Smooth muscle cell (in vitro differentiated cells): ENCODE measurements around the gene PKP3. TPM values are rescaled to one million over a fixed set of nuclear protein-coding genes. Genes with fewer than 3 reads are reported as not detected.

ENCODE experiments used
- DNase-seq: peaks from one replicate; lab custom pipeline; 2025; ENCODE audit not compliant: unreplicated experiment; lab: John Stamatoyannopoulos, UW
- H2AFZ ChIP-seq: fragments of 200-600 bp; sonication (generic); 2 replicates; pipeline ENCODE4 v1.6.0; 2016; ENCODE audit warnings: antibody characterized with exemption, low read depth, mild to moderate bottlenecking
- H3F3A ChIP-seq: fragments of 200-600 bp; sonication (generic); 2 replicates; pipeline ENCODE4 v1.6.0; 2017; ENCODE audit warnings: antibody characterized with exemption, low read depth
- H3K27ac ChIP-seq: fragments of 200-600 bp; sonication (generic); 2 replicates; pipeline ENCODE4 v1.5.1; 2016; ENCODE audit warnings: low read depth, mild to moderate bottlenecking
- H3K27me3 ChIP-seq: fragments of 200-600 bp; sonication (generic); 2 replicates; pipeline ENCODE4 v1.6.1; 2016; ENCODE audit warnings: low read depth, mild to moderate bottlenecking
- H3K36me3 ChIP-seq: fragments of 200-600 bp; sonication (generic); 2 replicates; pipeline ENCODE4 v1.5.1; 2016; ENCODE audit warnings: low read depth
- H3K4me1 ChIP-seq: fragments of 200-600 bp; sonication (generic); 2 replicates; pipeline ENCODE4 v1.5.1; 2016; ENCODE audit warnings: low read depth
- H3K4me2 ChIP-seq: fragments of 200-600 bp; sonication (generic); 2 replicates; pipeline ENCODE4 v1.6.0; 2016; ENCODE audit warnings: mild to moderate bottlenecking
- H3K4me3 ChIP-seq: fragments of 200-600 bp; sonication (generic); 2 replicates; pipeline ENCODE4 v1.5.1; 2016; ENCODE audit warnings: mild to moderate bottlenecking
- H3K79me2 ChIP-seq: fragments of 200-600 bp; sonication (generic); 2 replicates; pipeline ENCODE4 v1.6.0; 2016; ENCODE audit warnings: low read depth, mild to moderate bottlenecking
- H3K9ac ChIP-seq: fragments of 200-600 bp; sonication (generic); 2 replicates; pipeline ENCODE4 v1.6.0; 2016; ENCODE audit warnings: low read depth
- H3K9me3 ChIP-seq: fragments of 200-600 bp; sonication (generic); replicated peaks from 2 replicates; pipeline ENCODE4 v1.5.1; 2016; ENCODE audit warnings: low read depth
- H4K20me1 ChIP-seq: fragments of 200-600 bp; sonication (generic); 2 replicates; pipeline ENCODE4 v1.6.0; 2016; ENCODE audit warnings: low read depth
- WGBS: methylation state at CpG from one replicate; pipeline ENCODE4 v1.1.7; 2016; ENCODE audit warnings: low lambda C conversion rate; 5-methylcytosine and 5-hydroxymethylcytosine counted together
- polyA plus RNA-seq: library from polyadenylated mRNA; unstranded; fragments of >200 nt; fragmentation: Nextera tagmentation; extraction: Ambion mirVana; gene quantifications from 2 replicates; pipeline ENCODE4 v1.2.1, GENCODE V29; 2016
- total RNA-seq: library from RNA; depleted of rRNA; stranded (reverse); fragments of >200 nt; gene quantifications from 2 replicates; pipeline ENCODE4 v1.2.3, GENCODE V29; 2014
- TF ChIP-seq, protein P1 (sequence below): fragments of 200-600 bp; sonication (generic); IDR thresholded peaks from 2 replicates; pipeline ENCODE4 v1.5.1; 2017; ENCODE audit warnings: borderline replicate concordance, mild to moderate bottlenecking, antibody characterized with exemption; ENCODE audit not compliant: insufficient read depth, poor library complexity, severe bottlenecking

PKP3 gene
- total and polyA plus RNA-seq, 2 experiments from 2014 or later, result 24.6 to 61.2 TPM

DNA sequence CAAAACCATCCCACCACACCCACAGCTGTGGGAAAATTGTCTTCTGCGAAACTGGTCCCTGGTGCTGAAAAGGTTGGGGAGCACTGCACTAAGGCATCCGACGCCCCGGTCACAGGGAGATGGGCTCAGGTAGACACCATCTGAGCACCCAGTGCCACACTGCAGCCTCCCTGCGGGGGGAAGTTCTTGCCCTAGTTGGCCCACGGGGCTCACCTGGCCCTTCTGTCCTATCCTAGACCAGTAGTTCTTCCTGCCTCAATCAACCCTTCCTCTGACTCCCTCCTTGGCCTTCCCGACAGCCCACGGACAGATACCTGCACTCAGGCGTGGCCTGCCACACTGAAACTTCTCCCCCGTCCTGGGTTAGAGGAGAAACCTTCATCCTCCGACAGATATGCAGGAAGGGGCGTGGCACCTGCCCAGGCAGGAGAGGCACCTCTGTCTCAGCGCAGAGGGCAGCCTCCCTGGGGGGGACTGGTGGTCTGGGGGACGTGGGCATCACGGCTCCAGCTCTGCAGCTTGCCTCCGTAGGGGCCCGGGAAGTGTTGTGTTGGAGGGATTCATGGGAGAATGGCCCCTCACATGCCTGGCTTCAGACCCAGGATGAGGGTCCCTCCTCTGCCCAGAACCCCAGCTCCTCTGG is 43.3 kb downstream of the PKP3 start:
- H3K4me2 ChIP-seq, result no peak overlapping the region
- no peaks in the 10 kb centered on the region for H3F3A ChIP-seq
- no peaks in the 10 kb centered on the region for H3K27me3 ChIP-seq
- H3K27ac ChIP-seq, result no peak overlapping the region
- TF ChIP-seq, protein P1, sequence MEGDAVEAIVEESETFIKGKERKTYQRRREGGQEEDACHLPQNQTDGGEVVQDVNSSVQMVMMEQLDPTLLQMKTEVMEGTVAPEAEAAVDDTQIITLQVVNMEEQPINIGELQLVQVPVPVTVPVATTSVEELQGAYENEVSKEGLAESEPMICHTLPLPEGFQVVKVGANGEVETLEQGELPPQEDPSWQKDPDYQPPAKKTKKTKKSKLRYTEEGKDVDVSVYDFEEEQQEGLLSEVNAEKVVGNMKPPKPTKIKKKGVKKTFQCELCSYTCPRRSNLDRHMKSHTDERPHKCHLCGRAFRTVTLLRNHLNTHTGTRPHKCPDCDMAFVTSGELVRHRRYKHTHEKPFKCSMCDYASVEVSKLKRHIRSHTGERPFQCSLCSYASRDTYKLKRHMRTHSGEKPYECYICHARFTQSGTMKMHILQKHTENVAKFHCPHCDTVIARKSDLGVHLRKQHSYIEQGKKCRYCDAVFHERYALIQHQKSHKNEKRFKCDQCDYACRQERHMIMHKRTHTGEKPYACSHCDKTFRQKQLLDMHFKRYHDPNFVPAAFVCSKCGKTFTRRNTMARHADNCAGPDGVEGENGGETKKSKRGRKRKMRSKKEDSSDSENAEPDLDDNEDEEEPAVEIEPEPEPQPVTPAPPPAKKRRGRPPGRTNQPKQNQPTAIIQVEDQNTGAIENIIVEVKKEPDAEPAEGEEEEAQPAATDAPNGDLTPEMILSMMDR, result no peak
- no peak overlapping the region for H3K9ac ChIP-seq
- no peaks in the 10 kb centered on the region for H3K36me3 ChIP-seq
- no peaks in the 10 kb centered on the region for H3K79me2 ChIP-seq
- no peaks in the 10 kb centered on the region for H3K9me3 ChIP-seq
- H4K20me1 ChIP-seq, result no peaks in the 10 kb centered on the region
- H3K4me3 ChIP-seq, result no peak overlapping the region
- DNase-seq, result no peak
- 88% methylated on average over 17 of the region's 17 CpGs for WGBS
- no peaks in the 10 kb centered on the region for H3K4me1 ChIP-seq
- no peak overlapping the region for H2AFZ ChIP-seq

DNA sequence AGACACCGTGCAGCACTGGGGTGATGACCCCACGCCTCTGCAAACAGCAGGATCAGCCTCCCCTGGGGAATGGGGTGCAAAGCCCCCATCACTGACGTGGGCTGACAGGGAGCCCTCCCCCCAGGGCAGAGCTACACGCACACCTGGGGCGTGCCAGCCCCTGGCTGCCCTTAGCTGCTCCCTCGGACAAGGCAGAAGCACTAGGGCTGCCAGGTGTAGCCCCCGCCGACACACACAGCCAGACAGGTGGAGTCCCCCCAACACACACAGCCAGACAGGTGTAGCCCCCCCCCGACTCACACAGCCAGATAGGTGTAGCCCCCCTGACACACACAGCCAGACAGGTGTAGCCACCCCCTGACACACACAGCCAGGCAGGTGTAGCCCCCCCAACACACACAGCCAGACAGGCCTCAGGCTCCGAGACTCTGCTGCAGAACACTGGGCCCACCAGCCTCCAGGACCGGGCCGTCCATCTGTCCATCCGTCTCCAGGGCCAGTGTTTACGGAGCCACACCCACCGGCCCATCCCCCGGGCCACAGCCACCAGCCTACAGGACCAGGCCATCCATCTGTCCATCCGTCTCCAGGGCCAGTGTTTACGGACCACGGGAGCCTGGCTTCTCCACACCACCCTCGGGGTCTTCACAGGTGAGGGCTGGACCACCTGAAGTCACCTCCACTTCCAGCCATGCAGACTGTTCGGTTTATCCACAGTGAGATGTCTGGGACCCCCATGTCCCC is 44.3 kb downstream of the PKP3 start:
- Histone ChIP-seq H3K9ac (no peak overlapping the region), H3F3A (no peaks in the 10 kb centered on the region), H3K4me1 (no peaks in the 10 kb centered on the region), H3K4me2 (no peak overlapping the region), H3K9me3 (no peaks in the 10 kb centered on the region), H2AFZ (no peak overlapping the region), H4K20me1 (no peaks in the 10 kb centered on the region), H3K4me3 (no peak overlapping the region), H3K27me3 (no peaks in the 10 kb centered on the region), H3K27ac (no peak overlapping the region), H3K36me3 (no peaks in the 10 kb centered on the region), H3K79me2 (no peaks in the 10 kb centered on the region)
- TF ChIP-seq, protein P1, result no peak
- 91% methylated on average over 21 of the region's 21 CpGs for WGBS
- DNase-seq, result no peak

DNA sequence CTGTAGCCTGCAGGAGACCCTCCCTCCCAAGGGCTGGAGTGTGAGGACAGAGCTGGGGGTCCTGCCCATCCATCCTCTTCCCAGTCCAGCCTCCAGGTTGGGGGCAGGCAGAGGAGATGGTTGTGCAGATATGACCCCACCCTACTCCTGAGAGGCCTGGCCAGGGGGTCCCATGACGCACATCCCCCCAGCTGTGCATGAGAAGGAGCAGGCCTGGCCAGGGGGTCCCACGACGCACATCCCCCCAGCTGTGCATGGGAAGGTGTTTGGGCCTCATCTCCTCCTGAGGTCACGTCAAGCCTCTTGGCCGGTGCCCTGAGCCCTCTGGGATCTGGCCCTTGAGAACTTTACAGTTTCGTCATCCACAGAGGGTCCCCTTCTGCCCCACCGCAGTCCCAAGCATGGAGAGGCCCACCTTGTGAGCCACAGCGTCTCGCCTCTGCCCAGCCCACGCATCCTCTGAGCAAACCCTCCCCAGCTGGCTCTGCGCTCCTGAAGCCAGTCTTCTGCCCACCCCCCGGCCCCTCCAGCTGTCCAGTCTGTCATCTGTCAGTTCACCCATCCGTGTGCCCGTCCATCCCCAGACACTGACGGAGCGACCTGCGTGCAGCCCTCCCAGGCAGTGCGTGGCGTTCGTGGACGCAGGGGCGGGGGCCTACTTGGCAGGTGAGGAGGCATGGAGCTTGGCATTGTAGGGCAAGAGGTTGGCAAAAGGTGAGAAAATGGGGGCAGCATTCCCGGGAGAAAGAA is 45.5 kb downstream of the PKP3 start:
- DNase-seq, result no peak
- no peaks in the 10 kb centered on the region for H3K27me3 ChIP-seq
- H3K79me2 ChIP-seq, result no peaks in the 10 kb centered on the region
- WGBS, result 89% methylated on average over 23 of the region's 23 CpGs
- no peak overlapping the region for H3K27ac ChIP-seq
- H3K4me3 ChIP-seq, result no peak overlapping the region
- no peak overlapping the region for H2AFZ ChIP-seq
- no peaks in the 10 kb centered on the region for H4K20me1 ChIP-seq
- no peaks in the 10 kb centered on the region for H3K4me1 ChIP-seq
- no peaks in the 10 kb centered on the region for H3K9me3 ChIP-seq
- H3F3A ChIP-seq, result no peaks in the 10 kb centered on the region
- H3K4me2 ChIP-seq, result no peak overlapping the region
- H3K36me3 ChIP-seq, result no peaks in the 10 kb centered on the region
- TF ChIP-seq, protein P1, result no peak
- H3K9ac ChIP-seq, result no peak overlapping the region
